ENCODE data around the gene ITGB2. TPM values are rescaled to one million over a fixed set of nuclear protein-coding genes. Genes with fewer than 3 reads are reported as not detected.

ITGB2 gene
- total RNA-seq, 4 donors from 2014 or later: 55.8 to 1,044 (median 162) TPM

DNA sequence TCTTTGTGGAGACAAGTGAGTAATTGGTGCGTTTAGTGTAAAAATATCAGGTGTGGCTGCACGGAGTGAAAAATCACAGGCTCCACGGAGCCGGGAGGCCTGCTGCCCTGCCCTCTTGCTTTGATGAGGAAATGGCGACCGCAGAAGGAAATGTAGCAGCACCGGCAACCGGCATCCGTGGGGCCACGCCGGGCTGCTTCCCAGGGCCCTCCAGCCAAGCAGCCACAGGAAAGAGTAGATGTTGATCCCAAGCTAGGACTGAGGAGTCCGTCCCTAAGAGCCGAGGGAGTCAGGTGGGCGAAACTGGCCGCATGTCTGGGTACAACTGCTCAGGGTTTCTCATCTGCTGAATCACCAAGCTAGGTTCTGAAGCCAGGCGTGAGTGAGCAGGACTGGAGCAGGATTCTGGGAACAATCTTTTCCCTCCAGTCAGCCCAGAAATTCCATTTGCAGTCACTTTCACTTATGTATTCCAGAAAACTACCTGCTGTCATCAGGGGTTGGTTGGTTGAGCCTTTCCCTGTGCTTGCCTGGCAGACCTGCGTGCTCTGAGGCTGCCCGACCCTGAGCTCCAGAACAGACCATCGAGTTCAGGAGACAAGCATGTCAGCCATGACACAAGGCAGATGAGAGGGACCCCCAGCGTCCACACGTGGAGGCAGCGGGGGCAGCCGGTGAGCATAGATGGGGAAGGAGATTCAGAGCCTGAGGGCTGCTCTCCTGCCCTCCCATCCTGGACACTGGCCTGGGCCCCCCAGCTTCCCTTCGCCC lies 5.8 kb upstream of the ITGB2 start:
- TF ChIP-seq CTCF (IDR thresholded peaks at IDR 0.05; ENCODE audit: low read depth): no peak

DNA sequence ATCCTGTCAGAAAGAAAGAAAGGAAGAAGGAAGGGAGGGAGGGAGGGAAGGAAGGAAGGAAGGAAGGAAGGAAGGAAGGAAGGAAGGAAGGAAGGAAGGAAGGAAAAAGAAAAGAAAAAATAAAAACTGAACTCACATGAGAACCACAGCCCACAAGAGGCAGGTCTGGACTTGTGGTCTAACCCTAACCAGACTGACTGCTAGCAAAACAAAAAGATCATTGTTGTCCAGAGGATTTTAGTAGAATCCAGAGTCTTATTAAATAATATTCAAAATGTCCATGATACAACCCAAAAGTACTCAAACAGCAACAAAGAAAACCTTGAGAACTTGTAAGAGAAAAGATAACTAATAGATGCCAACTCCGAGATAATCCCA lies 4.7 kb upstream of the ITGB2 start:
- TF ChIP-seq CTCF (IDR thresholded peaks at IDR 0.05; ENCODE audit: low read depth): no peak

- TF ChIP-seq CTCF (IDR thresholded peaks at IDR 0.05; ENCODE audit: low read depth): no peak
These were observed 4.1 kb upstream of the ITGB2 start for GRCh38 chr21:44924606-44925377.

DNA sequence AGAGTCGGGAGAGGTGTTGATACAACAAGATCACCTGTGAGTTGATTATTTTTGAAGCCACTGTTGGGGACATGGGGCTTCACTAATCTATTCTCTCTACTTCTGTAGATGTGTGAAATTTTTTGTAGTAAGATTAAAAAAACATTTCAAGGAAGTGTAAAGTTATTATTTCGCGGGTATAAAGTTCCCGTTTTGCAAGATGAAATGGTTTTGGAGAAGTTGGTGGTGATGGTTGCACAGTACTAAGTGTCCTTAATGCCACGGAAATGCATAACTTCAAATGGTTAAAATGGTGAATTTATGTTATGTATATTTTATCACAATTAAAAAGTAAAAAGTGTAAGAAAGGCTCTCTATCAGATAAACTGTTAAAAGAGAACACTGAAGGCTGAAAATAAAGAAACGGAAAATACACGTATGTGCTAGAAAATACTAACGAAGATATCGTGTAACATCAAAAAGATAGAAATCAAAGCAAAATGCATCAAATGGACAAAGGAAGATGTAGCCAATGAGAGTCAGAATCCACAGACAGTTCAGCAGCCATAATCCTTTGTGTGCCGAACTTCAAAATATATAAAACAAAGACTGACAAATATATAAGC lies 2.9 kb upstream of the ITGB2 start:
- no peak for TF ChIP-seq CTCF (IDR thresholded peaks at IDR 0.05; ENCODE audit: low read depth)

DNA sequence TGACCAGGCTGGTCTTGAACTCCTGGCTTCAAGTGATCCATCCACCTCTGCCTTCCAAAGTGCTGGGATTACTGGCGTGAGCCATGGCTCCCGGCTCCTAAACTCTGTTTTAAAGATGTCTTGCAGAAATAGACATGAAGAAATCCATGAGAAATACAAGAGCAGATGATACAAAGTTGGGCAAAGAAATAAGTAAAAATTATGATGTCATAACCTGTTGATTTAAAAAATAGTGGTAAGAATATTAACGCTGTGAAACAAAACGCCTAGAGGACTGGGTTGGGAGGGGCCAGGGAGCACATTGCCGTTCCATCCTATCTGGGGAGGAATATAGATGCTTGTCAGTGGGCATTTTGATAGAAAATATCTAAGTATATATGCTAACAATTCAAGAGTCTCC lies 1.2 kb upstream of the ITGB2 start:
- TF ChIP-seq CTCF (IDR thresholded peaks at IDR 0.05; ENCODE audit: low read depth): no peak

GRCh38 chr21:44919913-44920693 lies 596 bp downstream of the ITGB2 start:
- TF ChIP-seq CTCF (IDR thresholded peaks at IDR 0.05; ENCODE audit: low read depth): no peak
